GM21381 (cell line): Measurements from ENCODE around the gene EGFL8.

Experiments
- ATAC-seq: cut with Tn5 transposase; IDR thresholded peaks from one replicate; pipeline ENCODE4 v1.9.1; 2021; ENCODE audit warnings: mild to moderate bottlenecking, moderate library complexity; ENCODE audit not compliant: unreplicated experiment

EGFL8 gene

GRCh38 chr6:32167154-32167760 lies 2.9 kb downstream of the EGFL8 start:
- ATAC-seq: no peak

GRCh38 chr6:32167761-32168262 lies 3.4 kb downstream of the EGFL8 start:
- ATAC-seq: no peak

- ATAC-seq: no peak
These were observed 4.0 kb downstream of the EGFL8 start for GRCh38 chr6:32168350-32168749.

GRCh38 chr6:32168807-32169591 lies 4.6 kb downstream of the EGFL8 start:
- no peak for ATAC-seq

- ATAC-seq: no peak
These were observed 5.9 kb downstream of the EGFL8 start for GRCh38 chr6:32170294-32170693.

GRCh38 chr6:32171234-32171633 lies 6.8 kb downstream of the EGFL8 start:
- ATAC-seq: no peak

- ATAC-seq: no peak
These were observed 8.8 kb downstream of the EGFL8 start for GRCh38 chr6:32173051-32173727.

- ATAC-seq: no peak
These were observed 10.0 kb downstream of the EGFL8 start for GRCh38 chr6:32174416-32174815.

GRCh38 chr6:32175322-32175710 lies 10.9 kb downstream of the EGFL8 start:
- no peak for ATAC-seq

- peak; percentile 36 for ATAC-seq
These were observed 11.5 kb downstream of the EGFL8 start, which contains the start of gene AGPAT1 for GRCh38 chr6:32175711-32176475. Gene AGPAT1, minus strand, starts transcription at chr6:32176084. Its CDS starts 4,588 bp downstream, at chr6:32171496.

- ATAC-seq: no peak
These were observed 12.2 kb downstream of the EGFL8 start for GRCh38 chr6:32176476-32177182.

GRCh38 chr6:32177183-32177787 lies 12.9 kb downstream of the EGFL8 start:
- ATAC-seq: peak; percentile 1

- peak; percentile 79 for ATAC-seq
These were observed 13.6 kb downstream of the EGFL8 start, which contains the start of gene RNF5 for GRCh38 chr6:32177788-32178546. Gene RNF5, plus strand, starts transcription at chr6:32178405. Its CDS starts 107 bp downstream, at chr6:32178512.

- no peak for ATAC-seq
These were observed 14.4 kb downstream of the EGFL8 start for GRCh38 chr6:32178547-32179440.

GRCh38 chr6:32179766-32180405 lies 15.5 kb downstream of the EGFL8 start:
- ATAC-seq: no peak

GRCh38 chr6:32181148-32181702 lies 16.8 kb downstream of the EGFL8 start:
- ATAC-seq: no peak

- no peak for ATAC-seq
These were observed 17.6 kb downstream of the EGFL8 start for GRCh38 chr6:32181915-32182529.
